Amniotic epithelial cell (primary cell): ENCODE measurements around the gene TMEM219.

ENCODE experiments used
- DNase-seq: peaks from one replicate; pipeline ENCODE4 v3.0.0-alpha.2; 2010; ENCODE audit warnings: low read depth

Gene TMEM219

DNA sequence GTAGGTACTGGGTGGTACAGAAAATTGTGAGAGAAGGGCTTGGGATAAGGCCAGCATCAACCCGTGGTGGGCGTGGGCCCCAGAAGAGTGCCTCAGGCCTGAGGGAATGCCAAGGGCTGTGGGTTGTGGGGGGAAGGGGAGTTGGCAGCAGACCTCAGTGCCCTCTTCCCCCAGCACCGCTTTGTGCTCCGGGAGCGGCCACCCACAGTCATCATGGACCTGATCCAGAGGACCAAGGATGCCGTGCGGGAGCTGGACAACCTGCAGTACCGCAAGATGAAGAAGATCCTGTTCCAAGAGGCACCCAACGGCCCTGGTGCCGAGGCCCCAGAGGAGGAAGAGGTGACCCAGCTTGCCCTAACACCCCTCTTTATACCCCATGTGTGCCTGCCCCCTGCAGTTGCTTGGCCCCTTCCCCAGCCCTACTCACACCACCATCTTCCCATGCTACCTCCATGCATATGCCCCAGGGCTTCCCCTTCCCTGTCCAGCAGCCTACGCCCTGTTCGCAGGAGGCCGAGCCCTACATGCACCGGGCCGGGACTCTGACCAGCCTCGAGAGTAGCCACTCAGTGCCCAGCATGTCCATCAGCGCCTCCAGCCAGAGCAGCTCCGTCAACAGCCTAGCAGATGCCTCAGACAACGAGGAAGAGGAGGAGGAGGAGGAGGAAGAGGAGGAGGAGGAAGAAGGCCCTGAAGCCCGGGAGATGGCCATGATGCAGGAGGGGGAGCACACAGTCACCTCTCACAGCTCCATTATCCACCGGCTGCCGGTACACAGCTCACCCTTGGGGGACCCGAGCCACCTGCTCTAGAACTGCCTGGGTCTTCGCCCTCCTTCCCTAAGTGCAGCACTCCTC, 20.9 kb downstream of the TMEM219 start:
- no peak for DNase-seq

GRCh38 chr16:29983420-29984136, 21.7 kb downstream of the TMEM219 start:
- peak; percentile 13 for DNase-seq

DNA sequence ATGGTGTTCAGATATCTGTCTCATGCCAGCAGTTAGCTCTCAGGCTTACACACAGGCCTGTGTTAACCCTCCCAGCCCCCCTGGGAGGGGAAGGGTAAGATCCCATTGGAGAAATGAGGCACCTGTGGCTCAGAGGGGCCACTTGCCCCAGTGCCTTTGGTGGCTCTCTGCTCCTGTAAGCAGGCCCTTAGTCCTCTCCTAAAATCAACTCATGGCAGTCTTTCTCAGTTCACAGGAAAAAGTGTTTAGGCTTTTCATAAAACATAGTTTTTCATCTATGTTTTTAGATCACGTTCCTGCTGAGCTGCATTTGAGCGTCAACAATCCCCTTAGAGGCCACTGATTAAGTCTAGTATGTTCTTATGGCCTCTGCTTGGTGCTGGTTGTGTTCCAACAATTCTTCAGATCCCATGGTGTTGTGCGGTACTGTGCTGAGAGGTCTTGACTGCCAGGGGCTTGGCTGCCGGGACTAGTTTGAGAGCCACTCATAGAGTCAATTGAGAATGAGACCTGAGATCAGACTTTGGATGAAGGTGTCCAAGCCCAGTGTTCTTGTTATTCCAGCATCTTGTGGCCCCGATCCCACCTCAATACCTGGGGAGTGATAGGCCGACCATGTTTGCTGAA, 22.4 kb downstream of the TMEM219 start:
- no peak for DNase-seq

DNA sequence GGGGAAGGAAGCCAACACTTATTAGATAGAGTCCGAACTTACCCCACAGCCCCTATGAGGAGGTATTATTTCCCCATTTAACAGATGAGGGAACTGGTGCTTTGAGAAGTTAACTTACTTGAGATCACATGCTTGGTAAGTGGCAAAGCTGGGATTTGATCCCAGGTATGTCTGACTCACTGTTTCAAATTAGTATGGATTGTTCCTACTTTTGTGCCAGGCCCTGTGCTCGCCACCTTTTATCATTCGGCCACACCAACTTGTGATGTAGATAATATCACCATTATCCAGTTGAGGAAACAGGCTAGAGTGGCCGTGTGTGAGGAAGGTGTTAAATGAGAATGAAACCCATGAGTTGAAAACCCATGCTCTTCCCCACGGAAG, 22.9 kb downstream of the TMEM219 start:
- no peak for DNase-seq

DNA sequence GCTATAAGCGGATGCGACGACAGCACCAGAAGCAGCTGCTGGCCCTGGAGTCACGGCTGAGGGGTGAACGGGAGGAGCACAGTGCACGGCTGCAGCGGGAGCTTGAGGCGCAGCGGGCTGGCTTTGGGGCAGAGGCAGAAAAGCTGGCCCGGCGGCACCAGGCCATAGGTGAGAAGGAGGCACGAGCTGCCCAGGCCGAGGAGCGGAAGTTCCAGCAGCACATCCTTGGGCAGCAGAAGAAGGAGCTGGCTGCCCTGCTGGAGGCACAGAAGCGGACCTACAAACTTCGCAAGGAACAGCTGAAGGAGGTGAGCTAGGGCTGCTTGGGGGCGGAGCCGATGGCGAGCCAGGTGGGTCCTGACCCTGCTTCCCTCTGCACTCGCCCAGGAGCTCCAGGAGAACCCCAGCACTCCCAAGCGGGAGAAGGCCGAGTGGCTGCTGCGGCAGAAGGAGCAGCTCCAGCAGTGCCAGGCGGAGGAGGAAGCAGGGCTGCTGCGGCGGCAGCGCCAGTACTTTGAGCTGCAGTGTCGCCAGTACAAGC, 23.5 kb downstream of the TMEM219 start:
- DNase-seq, result no peak

GRCh38 chr16:29986231-29986630, 24.4 kb downstream of the TMEM219 start:
- DNase-seq, result no peak

- DNase-seq, result no peak
Observed at GRCh38 chr16:29986931-29987330, 25.1 kb downstream of the TMEM219 start.

DNA sequence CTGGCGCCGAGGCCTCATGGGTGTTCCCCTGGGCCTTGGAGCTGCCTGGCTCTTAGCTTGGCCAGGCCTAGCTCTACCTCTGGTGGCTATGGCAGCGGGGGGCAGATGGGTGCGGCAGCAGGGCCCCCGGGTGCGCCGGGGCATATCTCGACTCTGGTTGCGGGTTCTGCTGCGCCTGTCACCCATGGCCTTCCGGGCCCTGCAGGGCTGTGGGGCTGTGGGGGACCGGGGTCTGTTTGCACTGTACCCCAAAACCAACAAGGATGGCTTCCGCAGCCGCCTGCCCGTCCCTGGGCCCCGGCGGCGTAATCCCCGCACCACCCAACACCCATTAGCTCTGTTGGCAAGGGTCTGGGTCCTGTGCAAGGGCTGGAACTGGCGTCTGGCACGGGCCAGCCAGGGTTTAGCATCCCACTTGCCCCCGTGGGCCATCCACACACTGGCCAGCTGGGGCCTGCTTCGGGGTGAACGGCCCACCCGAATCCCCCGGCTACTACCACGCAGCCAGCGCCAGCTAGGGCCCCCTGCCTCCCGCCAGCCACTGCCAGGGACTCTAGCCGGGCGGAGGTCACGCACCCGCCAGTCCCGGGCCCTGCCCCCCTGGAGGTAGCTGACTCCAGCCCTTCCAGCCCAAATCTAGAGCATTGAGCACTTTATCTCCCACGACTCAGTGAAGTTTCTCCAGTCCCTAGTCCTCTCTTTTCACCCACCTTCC, 25.6 kb downstream of the TMEM219 start:
- DNase-seq, result no peak

DNA sequence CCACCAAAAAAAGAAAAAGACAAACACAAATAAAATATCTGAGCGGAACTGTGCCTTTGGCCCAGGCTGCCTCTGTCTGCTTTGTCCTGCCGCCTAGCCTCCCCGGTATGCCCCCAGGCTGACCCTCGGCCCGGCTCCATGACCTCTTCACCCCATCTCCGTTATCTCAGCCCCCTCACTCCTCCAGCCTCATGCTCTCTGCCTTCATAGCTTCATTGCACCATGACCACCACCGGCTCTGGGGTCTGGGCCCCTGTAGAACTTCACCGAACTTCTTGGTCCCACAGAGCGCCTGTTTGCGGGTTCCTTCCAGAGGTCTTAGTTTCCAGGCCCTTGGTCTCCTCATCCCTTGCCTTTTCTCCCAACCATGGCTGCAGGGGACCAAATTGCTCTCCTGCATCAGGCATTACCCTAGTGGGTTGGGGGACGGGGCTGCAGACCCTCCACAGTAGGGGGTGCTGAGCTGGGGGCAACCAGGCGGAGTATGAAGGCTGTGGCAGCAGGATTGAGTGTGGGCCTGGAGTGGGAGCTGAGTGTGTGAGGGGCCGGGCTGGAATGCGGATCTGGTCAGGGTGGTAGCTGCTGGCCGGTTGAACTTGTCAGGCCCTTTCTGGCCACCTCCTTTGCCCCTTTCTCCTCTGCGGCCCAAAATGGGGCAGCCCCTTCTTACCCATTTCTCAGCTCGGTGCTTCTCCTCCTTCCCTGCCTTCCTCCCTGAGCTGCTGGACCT, 26.6 kb downstream of the TMEM219 start:
- no peak for DNase-seq

GRCh38 chr16:29989111-29989858, 27.4 kb downstream of the TMEM219 start:
- no peak for DNase-seq

DNA sequence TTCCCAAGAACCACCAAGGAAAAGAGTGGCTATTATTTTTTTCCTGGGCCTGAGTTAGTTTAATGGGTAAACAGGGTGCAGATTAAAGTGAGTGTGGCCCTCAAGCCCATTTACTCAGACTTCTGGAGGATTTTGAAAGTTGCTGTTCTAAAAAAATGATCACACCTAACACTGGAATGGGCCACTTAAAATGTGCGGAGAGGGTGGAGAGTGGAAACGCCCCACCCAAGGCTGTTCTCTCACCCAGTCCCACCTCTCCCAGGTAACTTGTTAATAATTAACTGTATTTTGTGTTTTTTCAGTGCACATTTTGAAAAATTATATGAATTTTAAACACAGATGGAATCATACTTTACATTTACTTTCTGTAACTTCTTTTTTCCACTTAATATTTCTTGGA, 28.2 kb downstream of the TMEM219 start:
- DNase-seq, result no peak

DNA sequence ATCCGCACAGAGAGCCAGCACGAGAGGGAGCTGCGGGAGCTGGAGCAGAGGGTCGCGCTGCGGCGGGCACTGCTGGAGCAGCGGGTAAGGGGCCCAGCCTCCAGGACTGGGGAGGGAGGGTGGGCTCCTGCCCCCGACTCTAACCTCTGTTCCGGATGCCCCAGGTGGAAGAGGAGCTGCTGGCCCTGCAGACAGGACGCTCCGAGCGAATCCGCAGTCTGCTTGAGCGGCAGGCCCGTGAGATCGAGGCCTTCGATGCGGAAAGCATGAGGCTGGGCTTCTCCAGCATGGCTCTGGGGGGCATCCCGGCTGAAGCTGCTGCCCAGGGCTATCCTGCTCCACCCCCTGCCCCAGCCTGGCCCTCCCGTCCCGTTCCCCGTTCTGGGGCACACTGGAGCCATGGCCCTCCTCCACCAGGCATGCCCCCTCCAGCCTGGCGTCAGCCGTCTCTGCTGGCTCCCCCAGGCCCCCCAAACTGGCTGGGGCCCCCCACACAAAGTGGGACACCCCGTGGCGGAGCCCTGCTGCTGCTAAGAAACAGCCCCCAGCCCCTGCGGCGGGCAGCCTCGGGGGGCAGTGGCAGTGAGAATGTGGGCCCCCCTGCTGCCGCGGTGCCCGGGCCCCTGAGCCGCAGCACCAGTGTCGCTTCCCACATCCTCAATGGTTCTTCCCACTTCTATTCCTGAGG, 29.1 kb downstream of the TMEM219 start:
- no peak for DNase-seq

DNA sequence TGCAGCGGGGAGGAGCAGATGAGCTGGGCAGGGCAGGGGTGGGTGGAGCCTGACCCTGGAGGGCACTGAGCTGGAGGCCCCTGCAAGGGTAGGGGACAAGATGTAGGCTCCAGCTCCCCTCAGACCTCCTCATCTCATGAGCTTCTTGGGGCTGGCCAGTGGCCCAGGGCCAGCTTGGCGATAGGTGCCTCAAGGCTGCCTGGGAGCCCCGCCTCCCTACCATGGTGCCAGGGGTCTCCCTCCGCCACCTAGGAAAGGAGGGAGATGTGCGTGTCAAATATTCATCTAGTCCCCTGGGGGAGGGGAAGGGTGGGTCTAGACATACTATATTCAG, 29.7 kb downstream of the TMEM219 start:
- no peak for DNase-seq

DNA sequence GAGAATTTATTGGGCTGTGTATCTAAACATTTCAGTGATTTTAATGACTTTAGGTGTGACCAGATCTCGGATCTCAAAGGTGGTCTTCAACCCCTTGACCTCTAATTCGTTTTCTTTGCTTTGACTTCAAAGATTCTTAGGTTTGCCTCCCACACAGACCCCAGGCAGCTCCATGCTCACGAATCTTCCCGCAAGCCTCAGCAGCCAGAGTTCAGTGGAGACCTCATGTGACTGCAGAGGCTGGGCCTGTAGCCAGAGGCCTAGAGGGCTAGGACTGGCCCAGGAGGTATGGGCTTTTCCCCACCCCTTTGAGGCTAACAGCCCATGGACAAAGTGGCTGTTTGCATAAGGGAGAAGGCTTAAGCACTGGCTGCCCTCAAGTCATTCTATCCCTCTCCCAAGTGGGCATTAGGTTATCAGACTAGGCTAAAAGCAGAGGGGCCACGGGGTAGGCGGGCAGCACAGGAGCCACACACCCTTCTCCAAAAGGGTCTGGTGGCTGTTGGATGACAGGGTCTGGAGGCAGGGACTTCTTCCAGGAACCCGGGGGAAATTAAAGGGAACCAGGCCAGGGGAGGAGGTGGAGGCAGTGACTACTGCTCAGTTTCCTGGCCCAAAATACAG, 30.6 kb downstream of the TMEM219 start:
- peak; percentile 7 for DNase-seq

DNA sequence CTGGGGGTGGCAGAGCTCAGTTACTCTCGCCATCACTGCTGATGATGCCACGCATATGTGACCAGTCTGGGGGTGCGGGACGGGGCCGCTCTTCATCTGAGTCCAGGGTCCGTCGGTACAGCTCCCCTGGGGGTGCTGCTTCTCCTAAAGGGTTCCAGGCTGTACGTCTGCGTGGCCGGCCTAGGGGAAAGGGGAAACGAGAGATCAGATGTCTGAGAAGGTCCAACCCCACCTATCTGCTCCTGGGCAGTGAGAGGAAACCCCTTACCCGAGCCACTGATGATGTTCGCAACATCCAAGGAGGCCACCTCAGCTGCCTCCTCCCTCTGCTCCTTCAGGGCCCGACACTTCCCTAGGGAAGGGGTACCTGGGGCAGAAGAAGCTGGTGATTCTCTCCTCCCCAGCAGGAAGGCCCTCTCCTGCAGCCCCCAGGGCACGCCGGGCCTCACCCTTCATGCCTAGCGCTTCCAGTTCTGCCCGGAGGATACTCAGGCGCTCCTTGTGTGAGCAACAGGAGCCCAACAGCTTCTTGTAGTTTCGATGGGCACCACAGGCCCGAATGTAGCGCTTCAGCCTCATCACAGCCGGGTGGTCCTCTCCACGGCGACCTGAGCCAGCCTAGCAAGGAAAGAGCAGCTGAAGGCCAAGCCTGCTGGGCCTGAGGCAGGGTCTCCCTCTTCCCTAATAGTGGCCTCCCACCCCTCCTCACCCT, 31.5 kb downstream of the TMEM219 start:
- no peak for DNase-seq

DNA sequence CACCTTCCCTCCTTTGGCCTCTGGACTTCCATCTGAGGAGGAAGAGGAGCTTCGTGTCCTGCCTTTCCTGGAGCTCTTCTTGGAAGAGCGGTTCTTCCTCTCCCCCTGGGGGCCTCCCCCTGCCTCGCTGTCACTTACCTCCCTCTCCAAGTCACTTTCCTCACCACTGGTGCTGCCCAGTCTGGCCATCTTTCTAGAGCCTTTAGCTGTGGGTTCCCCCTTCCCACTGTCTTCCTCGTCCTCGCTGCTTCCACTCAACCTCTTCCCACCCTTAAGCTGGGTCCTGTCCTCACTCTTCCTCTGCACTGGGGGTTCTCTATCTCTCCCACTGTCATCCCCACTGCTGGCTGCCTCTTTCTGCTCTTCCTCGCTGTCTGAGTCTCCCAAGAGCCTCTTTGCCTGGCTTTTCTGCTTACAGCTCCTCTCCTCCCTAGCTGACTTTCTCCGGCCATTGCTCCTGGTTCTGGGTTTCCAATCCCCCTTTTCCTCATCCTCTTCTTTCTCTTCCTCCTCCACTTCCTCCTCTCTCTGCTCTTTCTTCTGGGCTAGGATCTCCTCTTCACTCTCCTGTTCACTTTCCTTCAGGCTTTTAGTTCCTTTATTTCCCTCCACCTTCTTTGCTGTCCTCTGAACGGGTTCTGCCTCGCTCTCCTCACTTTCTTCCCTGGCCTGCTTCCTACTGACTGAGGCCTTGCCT, 32.2 kb downstream of the TMEM219 start:
- no peak for DNase-seq

DNA sequence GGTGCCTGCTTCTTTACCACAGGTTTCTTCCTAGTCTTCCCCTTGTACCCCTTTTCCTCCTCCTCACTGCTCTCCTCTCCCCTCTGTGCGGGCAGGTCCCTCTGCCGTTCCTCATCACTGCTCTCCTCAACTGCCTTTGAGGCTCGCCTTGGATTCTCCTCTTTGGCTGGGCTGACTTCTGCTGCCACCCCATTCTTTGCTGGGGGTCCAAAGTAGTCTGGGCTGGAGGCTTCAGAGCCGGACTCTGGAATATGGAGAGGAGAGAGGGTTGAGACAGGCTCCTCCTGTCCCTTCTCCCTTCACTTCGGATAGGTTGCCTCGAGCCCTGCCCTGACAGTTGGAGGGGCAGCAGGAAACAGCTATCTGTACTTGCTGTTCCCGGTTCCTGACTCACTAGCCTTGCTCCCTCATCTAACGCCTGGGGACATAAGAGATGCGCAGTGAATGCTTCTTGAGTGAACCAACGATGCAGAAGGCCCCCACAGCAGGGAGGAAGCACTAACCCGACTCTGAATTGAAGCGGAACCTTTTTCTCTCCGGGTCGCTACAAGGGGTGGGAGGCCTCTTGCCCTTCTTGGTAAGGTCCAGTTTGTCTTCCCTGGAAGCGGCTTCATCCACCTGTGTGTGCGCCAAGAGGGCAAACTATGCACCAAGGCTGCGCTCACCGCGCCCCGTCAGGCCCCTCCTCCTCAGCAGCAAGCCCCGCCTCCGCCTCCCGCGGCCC, 32.9 kb downstream of the TMEM219 start:
- peak; percentile 31 for DNase-seq
